Cardiac muscle cell (in vitro differentiated cells and primary cell): ENCODE measurements around the gene TOMM7. TPM values are rescaled to one million over a fixed set of nuclear protein-coding genes. Genes with fewer than 3 reads are reported as not detected.
A peak's percentile ranks its signal among the peaks of the same experiment; 100 is the strongest.

Experiments used
- DNase-seq, 2 donors: peaks; one replicate each; pipeline versions ENCODE4 v3.0.0 to v3.0.0-alpha.2; 2010 to 2017; ENCODE audit warnings: low read depth in 1 of 2, low spot score in 1 of 2
- H3K27ac ChIP-seq: fragments of 200-600 bp; sonication (generic); 2 replicates; pipeline ENCODE4 v1.5.1; 2016
- H3K27me3 ChIP-seq: fragments of 200-600 bp; sonication (generic); 2 replicates; pipeline ENCODE4 v1.6.0; 2016; ENCODE audit warnings: control low read depth
- H3K36me3 ChIP-seq: fragments of 200-600 bp; sonication (generic); 2 replicates; pipeline ENCODE4 v1.5.1; 2016; ENCODE audit warnings: control low read depth
- H3K4me1 ChIP-seq: fragments of 200-600 bp; sonication (generic); 2 replicates; pipeline ENCODE4 v1.8.1; 2017; ENCODE audit warnings: low read depth, mild to moderate bottlenecking, mixed run types
- H3K4me3 ChIP-seq: fragments of 200-600 bp; sonication (generic); 2 replicates; pipeline ENCODE4 v1.5.1; 2016; ENCODE audit warnings: mild to moderate bottlenecking
- H3K9me3 ChIP-seq: fragments of 200-600 bp; sonication (generic); 2 replicates; pipeline ENCODE4 v1.5.1; 2017; ENCODE audit warnings: low read depth, mild to moderate bottlenecking, control low read depth
- CTCF ChIP-seq: IDR thresholded peaks from 2 replicates; pipeline ENCODE4 v1.5.1; 2012; ENCODE audit warnings: low read depth, mild to moderate bottlenecking, low read length
- polyA plus RNA-seq: library from polyadenylated mRNA; unstranded; fragments of >200 nt; fragmentation: Nextera tagmentation; extraction: Ambion mirVana; gene quantifications from 2 replicates; pipeline ENCODE4 v1.2.1, GENCODE V29; 2016
- total RNA-seq: library from RNA; depleted of rRNA; stranded (reverse); fragments of >200 nt; gene quantifications from 2 replicates; pipeline ENCODE4 v1.2.3, GENCODE V29; 2016

Gene TOMM7
- total and polyA plus RNA-seq, 2 experiments from 2014 or later = 58.7 to 390 TPM

DNA sequence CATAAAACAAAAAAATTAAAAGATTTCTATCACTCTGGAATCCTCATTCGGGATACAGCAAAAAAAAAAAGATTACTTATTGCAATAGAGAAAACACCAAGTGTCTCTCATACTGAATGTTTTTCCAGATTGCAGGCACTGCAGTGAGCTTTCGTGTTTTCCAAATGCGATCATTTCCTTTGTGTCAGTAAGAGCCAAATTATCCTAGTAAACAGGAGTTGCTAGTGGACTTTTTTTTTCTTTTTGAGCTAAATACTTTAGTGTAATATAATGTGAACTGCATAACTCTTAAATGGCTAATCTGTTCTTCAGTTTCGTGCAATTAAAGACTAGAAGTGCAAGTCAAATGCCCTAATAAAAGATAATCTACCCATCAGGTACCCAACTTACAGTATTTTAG is 44.4 kb upstream of the TOMM7 start:
- H3K27me3 ChIP-seq = no peaks in the 10 kb centered on the region
- H3K9me3 ChIP-seq = no peaks in the 10 kb centered on the region
- no peaks in the 10 kb centered on the region for H3K36me3 ChIP-seq
- no peak for TF ChIP-seq CTCF
- no peak overlapping the region for H3K4me3 ChIP-seq
- H3K27ac ChIP-seq = no peak overlapping the region
- no peaks in the 10 kb centered on the region for H3K4me1 ChIP-seq
- DNase-seq = peak in 1 of 2 donors; percentile 78

DNA sequence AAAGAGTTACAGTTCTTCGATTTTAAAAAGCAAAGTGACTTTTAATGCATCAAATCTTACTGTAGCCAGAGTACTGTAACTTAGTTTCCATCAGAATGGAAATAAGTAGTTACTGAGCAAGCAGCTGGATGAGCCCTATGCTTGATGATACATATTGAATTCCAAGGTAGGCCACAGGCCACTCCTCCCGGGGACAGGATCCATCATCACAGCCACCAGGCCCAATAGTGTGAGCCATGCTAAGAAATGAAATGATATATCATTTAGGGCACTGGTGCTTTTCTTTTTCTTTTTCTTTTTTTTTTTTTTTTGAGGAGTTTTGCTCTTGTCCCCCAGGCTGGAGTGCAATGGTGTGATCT is 42.9 kb upstream of the TOMM7 start:
- DNase-seq = no peak
- no peaks in the 10 kb centered on the region for H3K4me1 ChIP-seq

GRCh38 chr7:22864855-22865601 is 42.4 kb upstream of the TOMM7 start:
- no peak for DNase-seq
- Histone ChIP-seq H3K36me3 (no peaks in the 10 kb centered on the region), H3K27me3 (no peaks in the 10 kb centered on the region), H3K4me1 (no peaks in the 10 kb centered on the region), H3K9me3 (no peaks in the 10 kb centered on the region), H3K4me3 (no peak overlapping the region), H3K27ac (no peak overlapping the region)
- TF ChIP-seq CTCF = no peak

More for the DNA sequence above, 42.9 kb upstream of the TOMM7 start:
- no peak overlapping the region for H3K4me3 ChIP-seq
- no peaks in the 10 kb centered on the region for H3K9me3 ChIP-seq
- no peak for TF ChIP-seq CTCF
- H3K27me3 ChIP-seq = no peaks in the 10 kb centered on the region
- H3K36me3 ChIP-seq = no peaks in the 10 kb centered on the region
- H3K27ac ChIP-seq = no peak overlapping the region

- no peak for DNase-seq
- H3K36me3 ChIP-seq = no peaks in the 10 kb centered on the region
- H3K9me3 ChIP-seq = no peaks in the 10 kb centered on the region
- no peaks in the 10 kb centered on the region for H3K27me3 ChIP-seq
- no peak for TF ChIP-seq CTCF
- no peak overlapping the region for H3K4me3 ChIP-seq
- no peaks in the 10 kb centered on the region for H3K4me1 ChIP-seq
- H3K27ac ChIP-seq = no peak overlapping the region
Observed at GRCh38 chr7:22864301-22864700, 41.7 kb upstream of the TOMM7 start.

GRCh38 chr7:22863156-22863899 is 40.7 kb upstream of the TOMM7 start:
- TF ChIP-seq CTCF = no peak
- H3K36me3 ChIP-seq = no peaks in the 10 kb centered on the region
- no peaks in the 10 kb centered on the region for H3K9me3 ChIP-seq
- H3K27ac ChIP-seq = no peak overlapping the region
- H3K4me3 ChIP-seq = no peak overlapping the region
- H3K27me3 ChIP-seq = no peaks in the 10 kb centered on the region
- H3K4me1 ChIP-seq = no peaks in the 10 kb centered on the region
- no peak for DNase-seq
